OCI-LY1 (cell line): Measurements from ENCODE around the gene ANKRD33B.

Source experiments
- H2AFZ ChIP-seq: fragments of 200-600 bp; sonication (generic), shearing (Covaris generic); 2 replicates; pipeline ENCODE4 v1.6.0; 2014; ENCODE audit warnings: antibody characterized with exemption, mild to moderate bottlenecking, low read length
- H3F3A ChIP-seq: fragments of 200-600 bp; sonication (generic), shearing (Covaris generic); 2 replicates; pipeline ENCODE4 v1.6.0; 2014; ENCODE audit warnings: mild to moderate bottlenecking, antibody characterized with exemption, low read length, moderate library complexity; ENCODE audit not compliant: insufficient read depth
- H3K27ac ChIP-seq: fragments of 200-600 bp; sonication (generic); 2 replicates; pipeline ENCODE4 v1.5.1; 2014; ENCODE audit warnings: low read length, mixed run types, mild to moderate bottlenecking, low read depth; ENCODE audit not compliant: poor library complexity, severe bottlenecking
- H3K27me3 ChIP-seq: fragments of 200-600 bp; sonication (generic); 2 replicates; pipeline ENCODE4 v1.6.0; 2014; ENCODE audit warnings: antibody characterized with exemption, mild to moderate bottlenecking, low read length, moderate library complexity; ENCODE audit not compliant: insufficient read depth
- H3K36me3 ChIP-seq: fragments of 200-600 bp; sonication (generic); 2 replicates; pipeline ENCODE4 v1.6.1; 2014; ENCODE audit warnings: mild to moderate bottlenecking, antibody characterized with exemption, low read length, moderate library complexity, mixed read lengths; ENCODE audit not compliant: insufficient read depth
- H3K4me1 ChIP-seq: fragments of 200-600 bp; sonication (generic); 2 replicates; pipeline ENCODE4 v1.5.1; 2014; ENCODE audit warnings: mild to moderate bottlenecking, low read length, moderate library complexity; ENCODE audit not compliant: insufficient read depth, severe bottlenecking
- H3K4me2 ChIP-seq: fragments of 200-600 bp; sonication (generic), shearing (Covaris generic); 2 replicates; pipeline ENCODE4 v1.6.1; 2014; ENCODE audit warnings: low read length
- H3K4me3 ChIP-seq: fragments of 200-600 bp; sonication (generic); 2 replicates; pipeline ENCODE4 v1.5.1; 2014; ENCODE audit warnings: low read length, low read depth, mild to moderate bottlenecking, mixed read lengths; ENCODE audit not compliant: poor library complexity, severe bottlenecking
- H3K79me2 ChIP-seq: fragments of 200-600 bp; shearing (Covaris generic); 2 replicates; pipeline ENCODE4 v1.6.1; 2016; ENCODE audit warnings: mixed run types, low read length, mixed read lengths; ENCODE audit not compliant: insufficient read depth
- H3K9ac ChIP-seq: fragments of 200-600 bp; sonication (generic), shearing (Covaris generic); 2 replicates; pipeline ENCODE4 v1.6.1; 2014; ENCODE audit warnings: mild to moderate bottlenecking, low read length, mixed read lengths
- H3K9me2 ChIP-seq: fragments of 200-600 bp; sonication (generic), shearing (Covaris generic); 2 replicates; pipeline ENCODE4 v1.6.1; 2014; ENCODE audit warnings: low read depth, mild to moderate bottlenecking, low read length, mixed read lengths
- H3K9me3 ChIP-seq: fragments of 200-600 bp; shearing (Covaris generic); 2 replicates; pipeline ENCODE4 v1.6.1; 2014; ENCODE audit warnings: low read length, mixed read lengths
- H4K20me1 ChIP-seq: fragments of 200-600 bp; sonication (generic), shearing (Covaris generic); 2 replicates; pipeline ENCODE4 v1.6.0; 2016; ENCODE audit warnings: mild to moderate bottlenecking, low read length; ENCODE audit not compliant: insufficient read depth
- CTCF ChIP-seq: fragments of 200-600 bp; sonication (generic), shearing (Covaris generic); IDR thresholded peaks from 2 replicates; pipeline ENCODE4 v1.5.1; 2017; ENCODE audit warnings: mild to moderate bottlenecking, antibody characterized with exemption, low read length, moderate library complexity, mixed read lengths
- EZH2 ChIP-seq: fragments of 200-600 bp; sonication (generic), shearing (Covaris generic); IDR thresholded peaks from 2 replicates; pipeline ENCODE4 v1.8.0; 2017; ENCODE audit warnings: borderline replicate concordance, mixed run types, mild to moderate bottlenecking, antibody characterized with exemption, low read length, moderate library complexity, mixed read lengths

Gene ANKRD33B

GRCh38 chr5:10623305-10623910 lies 59.5 kb downstream of the ANKRD33B start:
- H3K9ac ChIP-seq: no peak overlapping the region
- H3F3A ChIP-seq: no peaks in the 10 kb centered on the region
- H3K9me3 ChIP-seq: no peaks in the 10 kb centered on the region
- TF ChIP-seq EZH2: no peak
- TF ChIP-seq CTCF: no peak
- no peak overlapping the region for H3K27ac ChIP-seq
- no peak overlapping the region for H2AFZ ChIP-seq
- H3K4me1 ChIP-seq: peaks cover 8% of the 10 kb centered on the region
- no peaks in the 10 kb centered on the region for H3K9me2 ChIP-seq
- no peaks in the 10 kb centered on the region for H3K79me2 ChIP-seq
- no peak overlapping the region for H3K4me3 ChIP-seq
- no peaks in the 10 kb centered on the region for H4K20me1 ChIP-seq
- no peaks in the 10 kb centered on the region for H3K36me3 ChIP-seq
- peaks cover 11% of the 10 kb centered on the region for H3K27me3 ChIP-seq
- no peak overlapping the region for H3K4me2 ChIP-seq

- H3K79me2 ChIP-seq: no peaks in the 10 kb centered on the region
- no peaks in the 10 kb centered on the region for H3K36me3 ChIP-seq
These were observed 60.3 kb downstream of the ANKRD33B start for GRCh38 chr5:10624206-10624605.

GRCh38 chr5:10624679-10625078 lies 60.8 kb downstream of the ANKRD33B start:
- Histone ChIP-seq H3K9me2 (no peaks in the 10 kb centered on the region), H3K9ac (no peak overlapping the region), H2AFZ (no peak overlapping the region), H3K9me3 (no peaks in the 10 kb centered on the region), H3F3A (no peaks in the 10 kb centered on the region), H3K27me3 (peaks cover 11% of the 10 kb centered on the region), H3K79me2 (no peaks in the 10 kb centered on the region), H3K36me3 (no peaks in the 10 kb centered on the region), H3K4me3 (no peak overlapping the region), H3K4me1 (peaks cover 8% of the 10 kb centered on the region), H3K4me2 (no peak overlapping the region), H4K20me1 (no peaks in the 10 kb centered on the region), H3K27ac (no peak overlapping the region)
- TF ChIP-seq CTCF (no peak), EZH2 (no peak)

More at GRCh38 chr5:10624206-10624605, 60.3 kb downstream of the ANKRD33B start:
- Histone ChIP-seq H3K4me2 (no peak overlapping the region), H3K27ac (no peak overlapping the region), H3K9ac (no peak overlapping the region), H3F3A (no peaks in the 10 kb centered on the region), H3K4me3 (no peak overlapping the region), H3K9me2 (no peaks in the 10 kb centered on the region), H3K9me3 (no peaks in the 10 kb centered on the region), H3K27me3 (peaks cover 11% of the 10 kb centered on the region), H3K4me1 (peaks cover 8% of the 10 kb centered on the region), H2AFZ (no peak overlapping the region), H4K20me1 (no peaks in the 10 kb centered on the region)
- no peak for TF ChIP-seq EZH2
- no peak for TF ChIP-seq CTCF
